SJCRH30 (cell line): ENCODE data around the gene GOLGA6L10. TPM values are rescaled to one million over a fixed set of nuclear protein-coding genes. Genes with fewer than 3 reads are reported as not detected.
"Not testable (repeated sequence)": the region's sequence is repeated elsewhere in the genome, so short reads cannot be mapped to it uniquely, and the experiment has no call there.

Experiments used
- DNase-seq, 2 experiments: peaks; one replicate each; pipeline ENCODE4 v3.0.0-alpha.2; 2015 to 2020
- H3K27ac ChIP-seq: fragments of 250-450 bp; sonication (Bioruptor Pico); 2 replicates; pipeline ENCODE4 v1.5.1; 2020; ENCODE audit warnings: mild to moderate bottlenecking, moderate library complexity
- H3K27me3 ChIP-seq: fragments of 250-450 bp; sonication (Bioruptor Pico); 2 replicates; pipeline ENCODE4 v1.5.1; 2020; ENCODE audit warnings: mild to moderate bottlenecking, moderate library complexity
- H3K36me3 ChIP-seq: fragments of 250-450 bp; sonication (Bioruptor Pico); 2 replicates; pipeline ENCODE4 v1.5.1; 2020; ENCODE audit warnings: mild to moderate bottlenecking, moderate library complexity
- H3K4me1 ChIP-seq: fragments of 250-450 bp; sonication (Bioruptor Pico); 2 replicates; pipeline ENCODE4 v1.5.1; 2020; ENCODE audit warnings: mild to moderate bottlenecking, moderate library complexity
- H3K4me3 ChIP-seq: fragments of 250-450 bp; sonication (Bioruptor Pico); 2 replicates; pipeline ENCODE4 v1.5.1; 2020; ENCODE audit warnings: mild to moderate bottlenecking, moderate library complexity
- H3K9me3 ChIP-seq: fragments of 250-450 bp; sonication (Bioruptor Pico); replicated peaks from 2 replicates; pipeline ENCODE4 v1.5.1; 2020; ENCODE audit warnings: mild to moderate bottlenecking, moderate library complexity
- total RNA-seq: library from RNA; depleted of rRNA; stranded (reverse); fragments of >200 nt; shearing (Covaris generic); gene quantifications from 2 replicates; pipeline ENCODE4 v1.2.3, GENCODE V29; 2014; rRNA removed

Gene GOLGA6L10
- total RNA-seq = 0.10 TPM in 1 of 2 replicates, not detected in the other

DNA sequence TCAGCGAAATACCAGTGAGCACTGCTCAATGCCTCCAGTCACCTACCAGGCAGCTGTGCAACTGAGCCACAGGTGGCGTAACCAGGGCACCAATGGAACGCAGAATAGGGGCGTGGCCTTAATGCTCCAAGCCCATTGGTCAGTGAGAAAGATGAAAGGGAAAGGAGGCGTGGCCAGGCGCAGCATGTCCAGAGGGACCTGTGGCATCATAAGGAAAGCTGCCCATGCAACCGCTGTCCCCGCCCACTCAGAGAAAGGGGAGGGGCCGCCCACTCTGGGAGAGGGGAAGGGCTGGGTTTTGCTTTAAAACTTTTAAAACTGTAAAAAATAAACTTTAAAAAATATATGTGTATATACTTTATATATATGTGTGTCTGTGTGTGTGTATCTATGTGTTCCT is at the start of gene GOLGA6L10:
Gene GOLGA6L10, minus strand, starts transcription at position 101 of the 400 bp plus-strand sequence. Its CDS starts 100 bp downstream, at position 1.
- not testable (repeated sequence) for H3K9me3 ChIP-seq, H3K27ac ChIP-seq, H3K4me3 ChIP-seq, H3K4me1 ChIP-seq, H3K27me3 ChIP-seq, H3K36me3 ChIP-seq, DNase-seq

- Histone ChIP-seq H3K4me3 (no peak overlapping the region), H3K27me3 (no peaks in the 10 kb centered on the region), H3K9me3 (peaks cover 4% of the 10 kb centered on the region; the same call in 1 of the 2 replicates), H3K4me1 (peaks cover 8% of the 10 kb centered on the region), H3K27ac (no peak overlapping the region), H3K36me3 (no peaks in the 10 kb centered on the region)
- DNase-seq = no peak
These were observed 49.5 kb upstream of the GOLGA6L10 start for GRCh38 chr15:82398785-82399184.

- Histone ChIP-seq H3K4me3 (no peak overlapping the region), H3K36me3 (no peaks in the 10 kb centered on the region), H3K4me1 (peaks cover 8% of the 10 kb centered on the region), H3K27ac (no peak overlapping the region), H3K9me3 (peaks cover 4% of the 10 kb centered on the region; the same call in 1 of the 2 replicates), H3K27me3 (no peaks in the 10 kb centered on the region)
- DNase-seq = no peak
These were observed 48.5 kb upstream of the GOLGA6L10 start for GRCh38 chr15:82397817-82398216.

DNA sequence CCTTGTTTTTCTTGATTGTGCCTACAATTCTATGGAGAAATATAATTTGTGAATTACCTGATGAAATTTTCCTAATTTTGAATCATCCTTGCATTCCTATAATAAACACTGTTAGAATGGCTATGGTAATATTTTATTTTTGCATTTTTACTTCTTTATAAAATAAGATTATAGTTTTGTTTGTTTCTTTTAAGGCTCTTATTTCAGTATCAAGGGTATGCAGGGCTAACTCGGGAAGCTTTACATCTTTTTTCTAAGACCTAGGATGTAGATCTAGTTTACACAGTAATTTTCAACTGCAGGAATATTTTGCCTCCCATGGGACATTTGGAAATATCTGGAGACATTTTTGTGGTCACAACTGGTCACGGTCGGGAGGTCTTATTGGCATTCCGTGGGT is 46.5 kb upstream of the GOLGA6L10 start:
- peak overlapping the region; percentile 17; the same call in 1 of the 2 replicates for H3K4me3 ChIP-seq
- DNase-seq = peak in 1 of 2 experiments; percentile 51
- H3K27me3 ChIP-seq = not testable (repeated sequence)

DNA sequence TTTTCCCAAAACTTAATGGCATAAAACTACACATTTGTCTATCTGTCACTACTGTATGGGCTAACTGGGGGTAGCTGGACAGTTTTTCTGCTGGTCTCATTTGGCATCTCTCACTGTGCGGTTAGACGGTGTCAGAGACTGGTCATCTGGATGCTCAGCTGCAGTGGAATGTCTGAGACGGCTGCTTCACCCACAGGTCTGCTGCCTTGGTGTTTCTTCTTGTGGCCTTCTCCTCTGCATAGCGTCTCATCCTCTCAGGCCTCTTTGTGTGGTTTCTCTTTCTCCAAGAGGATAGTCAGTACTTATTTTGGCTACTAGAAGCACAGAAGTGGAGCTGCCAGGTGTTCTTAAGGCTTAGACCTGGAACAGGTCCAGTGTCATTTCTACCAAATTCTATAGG is 44.4 kb upstream of the GOLGA6L10 start:
- DNase-seq = peak; percentile 5 to 11
- H3K4me3 ChIP-seq = no peak overlapping the region
- no peaks in the 10 kb centered on the region; the same call in 1 of the 2 replicates for H3K9me3 ChIP-seq
- H3K36me3 ChIP-seq = no peaks in the 10 kb centered on the region
- no peak overlapping the region for H3K27ac ChIP-seq
- H3K27me3 ChIP-seq = no peaks in the 10 kb centered on the region
- peaks cover 8% of the 10 kb centered on the region for H3K4me1 ChIP-seq

More for the DNA sequence above, 46.5 kb upstream of the GOLGA6L10 start:
- not testable (repeated sequence) for H3K36me3 ChIP-seq, H3K4me1 ChIP-seq, H3K9me3 ChIP-seq
- peak overlapping the region; percentile 96 for H3K27ac ChIP-seq

- H3K4me3 ChIP-seq, DNase-seq, H3K4me1 ChIP-seq, H3K27me3 ChIP-seq, H3K27ac ChIP-seq, H3K36me3 ChIP-seq, H3K9me3 ChIP-seq: not testable (repeated sequence)
These were observed 42.8 kb upstream of the GOLGA6L10 start for GRCh38 chr15:82392077-82392476.

- H3K9me3 ChIP-seq, H3K27ac ChIP-seq: not testable (repeated sequence)
These were observed 40.9 kb upstream of the GOLGA6L10 start for GRCh38 chr15:82390152-82390551.

GRCh38 chr15:82387209-82387608 is 37.9 kb upstream of the GOLGA6L10 start:
- H3K4me3 ChIP-seq, H3K27me3 ChIP-seq, DNase-seq, H3K27ac ChIP-seq, H3K36me3 ChIP-seq, H3K4me1 ChIP-seq, H3K9me3 ChIP-seq: not testable (repeated sequence)

More at GRCh38 chr15:82390152-82390551, 40.9 kb upstream of the GOLGA6L10 start:
- H3K36me3 ChIP-seq, H3K27me3 ChIP-seq, H3K4me1 ChIP-seq, H3K4me3 ChIP-seq, DNase-seq: not testable (repeated sequence)

GRCh38 chr15:82381330-82381955 is 32.2 kb upstream of the GOLGA6L10 start:
- not testable (repeated sequence) for DNase-seq, H3K27ac ChIP-seq, H3K9me3 ChIP-seq

GRCh38 chr15:82379552-82379951 is 30.3 kb upstream of the GOLGA6L10 start:
- H3K4me3 ChIP-seq, H3K27me3 ChIP-seq, DNase-seq, H3K27ac ChIP-seq, H3K4me1 ChIP-seq, H3K9me3 ChIP-seq, H3K36me3 ChIP-seq: not testable (repeated sequence)

More at GRCh38 chr15:82381330-82381955, 32.2 kb upstream of the GOLGA6L10 start:
- H3K36me3 ChIP-seq, H3K4me3 ChIP-seq, H3K4me1 ChIP-seq, H3K27me3 ChIP-seq: not testable (repeated sequence)

DNA sequence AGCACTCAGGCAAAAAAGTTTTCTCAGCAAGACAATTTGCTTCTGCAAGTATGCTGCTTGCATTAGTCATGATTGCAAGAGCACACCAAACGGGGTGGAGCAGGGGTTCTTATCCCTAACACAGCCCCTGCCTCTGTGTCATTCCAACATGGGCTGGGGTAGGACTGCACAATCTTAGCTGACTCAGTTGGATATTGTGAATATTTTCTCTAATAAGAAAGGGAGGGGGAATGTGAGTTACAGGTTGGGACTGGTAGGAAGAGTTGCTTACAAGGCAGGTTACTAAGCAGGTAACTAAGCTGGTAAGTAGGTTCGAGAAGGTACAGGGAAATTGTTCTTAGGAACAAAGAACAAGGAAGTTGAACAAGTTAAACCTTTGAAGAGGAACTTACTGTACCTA is 24.4 kb upstream of the GOLGA6L10 start:
- not testable (repeated sequence) for H3K9me3 ChIP-seq, H3K4me3 ChIP-seq

GRCh38 chr15:82371656-82372055 is 22.4 kb upstream of the GOLGA6L10 start:
- DNase-seq = no peak
- Histone ChIP-seq H3K4me3 (no peak overlapping the region), H3K27me3 (no peaks in the 10 kb centered on the region), H3K27ac (no peak overlapping the region), H3K4me1 (no peaks in the 10 kb centered on the region), H3K9me3 (peaks cover 9% of the 10 kb centered on the region), H3K36me3 (no peaks in the 10 kb centered on the region)

More for the DNA sequence above, 24.4 kb upstream of the GOLGA6L10 start:
- H3K27ac ChIP-seq, DNase-seq, H3K36me3 ChIP-seq, H3K4me1 ChIP-seq, H3K27me3 ChIP-seq: not testable (repeated sequence)

- not testable (repeated sequence) for H3K27me3 ChIP-seq, H3K9me3 ChIP-seq
- peak; percentile 51 to 72 for DNase-seq
These were observed 18.5 kb upstream of the GOLGA6L10 start for GRCh38 chr15:82367790-82368189.

DNA sequence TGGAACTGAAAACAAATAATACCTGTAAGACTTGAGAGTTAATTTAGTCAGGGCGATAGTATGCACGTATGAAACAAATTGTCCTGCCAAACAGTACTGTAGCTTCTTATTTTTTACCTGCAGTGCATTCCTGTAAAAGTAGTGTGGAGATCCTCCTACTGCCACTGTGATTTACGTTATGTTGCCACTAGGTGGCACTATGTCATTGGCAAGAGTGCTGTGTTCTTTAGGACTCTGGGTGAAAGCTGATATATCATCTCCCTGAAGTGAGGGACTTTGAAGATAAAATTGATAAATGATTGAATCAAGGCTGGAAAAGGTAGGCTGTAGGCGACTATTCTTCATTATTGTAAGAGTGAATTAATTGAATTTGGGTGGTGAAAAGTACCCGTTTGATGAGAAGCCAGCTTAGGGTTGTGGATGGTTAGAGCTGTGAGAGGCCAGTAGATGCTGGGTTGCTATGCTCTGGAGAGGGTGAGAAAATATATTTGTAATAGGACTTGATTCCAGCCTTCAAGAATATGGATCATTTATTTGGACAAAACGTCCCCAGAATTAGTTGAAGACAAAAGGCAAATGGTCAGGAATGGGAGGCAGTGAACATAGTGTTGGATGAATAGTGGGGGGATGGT is 16.5 kb upstream of the GOLGA6L10 start:
- not testable (repeated sequence) for H3K4me1 ChIP-seq, H3K36me3 ChIP-seq, H3K27ac ChIP-seq, H3K9me3 ChIP-seq, H3K4me3 ChIP-seq, H3K27me3 ChIP-seq
- peak in 1 of 2 experiments; percentile 21 for DNase-seq

More at GRCh38 chr15:82367790-82368189, 18.5 kb upstream of the GOLGA6L10 start:
- H3K4me3 ChIP-seq, H3K36me3 ChIP-seq, H3K27ac ChIP-seq, H3K4me1 ChIP-seq: not testable (repeated sequence)

DNA sequence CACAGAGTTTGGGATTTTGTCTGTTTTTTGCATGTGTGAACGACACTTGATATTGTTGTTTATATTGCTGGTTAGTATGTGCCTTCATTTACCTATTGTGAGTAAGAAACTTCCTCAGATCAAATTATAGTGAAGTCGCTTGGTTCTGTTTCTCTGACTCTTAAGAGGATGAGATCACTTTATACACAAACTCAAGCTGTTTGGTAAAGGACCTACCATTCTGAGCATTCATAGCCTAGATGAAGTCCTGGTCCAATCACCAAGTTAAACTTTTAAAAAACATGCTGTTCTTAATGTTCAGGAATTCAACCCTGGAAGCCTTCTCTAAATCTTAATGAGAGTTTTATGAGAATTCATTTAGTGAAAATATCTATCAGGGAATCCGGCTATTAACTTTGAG is 15.3 kb upstream of the GOLGA6L10 start:
- not testable (repeated sequence) for H3K9me3 ChIP-seq

GRCh38 chr15:82362790-82363189 is 13.5 kb upstream of the GOLGA6L10 start:
- not testable (repeated sequence) for H3K4me1 ChIP-seq, H3K36me3 ChIP-seq, H3K27me3 ChIP-seq, H3K9me3 ChIP-seq, DNase-seq, H3K27ac ChIP-seq, H3K4me3 ChIP-seq

More for the DNA sequence above, 15.3 kb upstream of the GOLGA6L10 start:
- not testable (repeated sequence) for H3K36me3 ChIP-seq, H3K27ac ChIP-seq, H3K4me3 ChIP-seq, H3K4me1 ChIP-seq, H3K27me3 ChIP-seq, DNase-seq
